GM12891 (cell line): ENCODE results near the gene NR6A1. TPM values are rescaled to one million over a fixed set of nuclear protein-coding genes. Genes with fewer than 3 reads are reported as not detected.

Source experiments
- DNase-seq: peaks from one replicate; pipeline ENCODE4 v3.0.0; 2011; ENCODE audit warnings: low spot score; ENCODE audit not compliant: insufficient read length
- FAIRE-seq: peaks from 2 replicates; lab custom pipeline; 2011; peaks lifted over from hg19 to GRCh38; lab: Jason Lieb, UNC
- PAX5 ChIP-seq: IDR thresholded peaks from 2 replicates; pipeline ENCODE4 v1.6.1; 2011; ENCODE audit warnings: low read length, moderate library complexity, mild to moderate bottlenecking; ENCODE audit not compliant: insufficient read depth, severe bottlenecking
- POLR2A ChIP-seq: IDR thresholded peaks from 2 replicates; pipeline ENCODE4 v1.6.1; 2011; ENCODE audit warnings: low read depth, low read length, control low read depth
- POLR2AphosphoS5 ChIP-seq: IDR thresholded peaks from 2 replicates; pipeline ENCODE4 v1.6.1; 2011; ENCODE audit warnings: low read depth, low read length, control low read depth
- POU2F2 ChIP-seq: IDR thresholded peaks from 2 replicates; pipeline ENCODE4 v1.6.1; 2011; ENCODE audit warnings: low read depth, mild to moderate bottlenecking, control low read depth, low read length, moderate library complexity
- SPI1 ChIP-seq: IDR thresholded peaks from 2 replicates; pipeline ENCODE4 v1.6.1; 2011; ENCODE audit warnings: low read depth, low read length, control low read depth
- TAF1 ChIP-seq: IDR thresholded peaks from 2 replicates; pipeline ENCODE4 v1.6.1; 2011; ENCODE audit warnings: low read depth, low read length, control low read depth
- polyA plus RNA-seq: library from polyadenylated mRNA; unstranded; fragments of >200 nt; gene quantifications from one replicate; pipeline ENCODE4 v1.2.1, GENCODE V29; 2012; ENCODE audit warnings: low read depth, missing spikeins, inconsistent platforms; ENCODE audit not compliant: missing spikeins

NR6A1 gene
- polyA plus RNA-seq, result 2.0 TPM

- FAIRE-seq, result peak; percentile 97
- TF ChIP-seq PAX5, result no peak
- peak; percentile 94 for DNase-seq
Observed at GRCh38 chr9:124771021-124771866, at the start of gene NR6A1. Gene NR6A1, minus strand, starts transcription at chr9:124771311.

GRCh38 chr9:124818431-124819281 lies 47.5 kb upstream of the NR6A1 start:
- FAIRE-seq, result peak; percentile 40

GRCh38 chr9:124815601-124816000 lies 44.5 kb upstream of the NR6A1 start:
- DNase-seq, result no peak
- no peak for FAIRE-seq
- TF ChIP-seq TAF1 (no peak), SPI1 (no peak), POLR2AphosphoS5 (no peak), PAX5 (no peak), POU2F2 (no peak), POLR2A (no peak)

More at GRCh38 chr9:124818431-124819281, 47.5 kb upstream of the NR6A1 start:
- DNase-seq, result no peak
- no peak for TF ChIP-seq POLR2AphosphoS5
- TF ChIP-seq PAX5, result no peak
- no peak for TF ChIP-seq TAF1
- no peak for TF ChIP-seq POU2F2
- TF ChIP-seq POLR2A, result no peak
- TF ChIP-seq SPI1, result no peak

GRCh38 chr9:124814164-124814535 lies 43.0 kb upstream of the NR6A1 start:
- TF ChIP-seq PAX5, result no peak
- TF ChIP-seq POU2F2, result no peak
- no peak for TF ChIP-seq SPI1
- TF ChIP-seq POLR2AphosphoS5, result no peak
- no peak for TF ChIP-seq TAF1
- no peak for TF ChIP-seq POLR2A
- DNase-seq (no peak), FAIRE-seq (no peak)

- DNase-seq (no peak), FAIRE-seq (no peak)
- no peak for TF ChIP-seq TAF1
- no peak for TF ChIP-seq POLR2A
- no peak for TF ChIP-seq POLR2AphosphoS5
- TF ChIP-seq SPI1, result 0 out of 2 replicates have a peak, but pooled peaks have one; percentile 16
- no peak for TF ChIP-seq POU2F2
- TF ChIP-seq PAX5, result no peak
Observed at GRCh38 chr9:124813501-124814163, 42.5 kb upstream of the NR6A1 start.

GRCh38 chr9:124813041-124813440 lies 41.9 kb upstream of the NR6A1 start:
- FAIRE-seq (no peak), DNase-seq (no peak)
- no peak for TF ChIP-seq TAF1
- TF ChIP-seq SPI1, result no peak

GRCh38 chr9:124812441-124812876 lies 41.3 kb upstream of the NR6A1 start:
- no peak for DNase-seq
- FAIRE-seq, result no peak
- TF ChIP-seq SPI1 (no peak), POLR2A (no peak), POLR2AphosphoS5 (no peak), POU2F2 (no peak), PAX5 (no peak), TAF1 (no peak)

- TF ChIP-seq PAX5, result no peak
- TF ChIP-seq POU2F2, result no peak
- no peak for TF ChIP-seq TAF1
- TF ChIP-seq POLR2AphosphoS5, result no peak
- DNase-seq, result no peak
- no peak for FAIRE-seq
Observed at GRCh38 chr9:124810663-124811355, 39.7 kb upstream of the NR6A1 start.

- TF ChIP-seq POLR2A (no peak), POLR2AphosphoS5 (no peak)
- DNase-seq (no peak), FAIRE-seq (no peak)
Observed at GRCh38 chr9:124809741-124810500, 38.8 kb upstream of the NR6A1 start.
